Endothelial cell of umbilical vein (primary cell): ENCODE measurements around the gene RAMACL. TPM values are rescaled to one million over a fixed set of nuclear protein-coding genes. Genes with fewer than 3 reads are reported as not detected.
A peak's percentile ranks its signal among the peaks of the same experiment; 100 is the strongest.

Experiments used
- BruUV-seq: library from RNA; stranded (reverse); fragments of 400-500 nt; replicated peaks from 2 replicates; lab custom pipeline; 2021; lab: Mats Ljungman, UMichigan
- CTCF ChIA-PET: fragments of 300-600, 350-600 bp; sonication (Branson Sonifier 250); formaldehyde crosslinking; loops from one replicate; lab custom pipeline; 2021; ENCODE audit warnings: antibody characterized with exemption, inconsistent platforms; lab: Charles Lee
- POLR2A ChIA-PET: fragments of 300-600, 350-600 bp; sonication (Branson Sonifier 250); formaldehyde crosslinking; loops from one replicate; lab custom pipeline; 2021; ENCODE audit warnings: antibody characterized with exemption, inconsistent platforms; lab: Charles Lee
- DNase-seq: peaks from one replicate; pipeline ENCODE4 v3.0.0-alpha.2; 2011; ENCODE audit warnings: low read depth, low spot score
- FAIRE-seq: peaks from 2 replicates; lab custom pipeline; 2011; peaks lifted over from hg19 to GRCh38; lab: Jason Lieb, UNC
- H2AFZ ChIP-seq: 2 replicates; pipeline ENCODE4 v1.6.0; 2012; ENCODE audit warnings: low read depth, low read length, control low read depth, inconsistent platforms
- H3K27ac ChIP-seq: 2 replicates; pipeline ENCODE4 v1.5.1; 2011; ENCODE audit warnings: low read depth, mild to moderate bottlenecking, control low read depth, low read length, moderate library complexity; ENCODE audit not compliant: insufficient read depth
- H3K27me3 ChIP-seq, 2 experiments: 2 replicates each; pipeline versions ENCODE4 v1.6.0 to v1.6.1; 2011; ENCODE audit warnings: low read length in 2 of 2, mixed read lengths in 1 of 2; ENCODE audit not compliant: control insufficient read depth in 2 of 2, insufficient read depth in 2 of 2
- H3K36me3 ChIP-seq, 2 experiments: 2 replicates in 1 of 2; 3 replicates in 1 of 2; pipeline ENCODE4 v1.5.1; 2011; ENCODE audit warnings: low read length in 2 of 2, mild to moderate bottlenecking in 1 of 2, moderate library complexity in 1 of 2; ENCODE audit not compliant: control insufficient read depth in 2 of 2, insufficient read depth in 2 of 2; ENCODE audit errors: extremely low read depth in 1 of 2
- H3K4me1 ChIP-seq: 3 replicates; pipeline ENCODE4 v1.5.1; 2011; ENCODE audit warnings: mild to moderate bottlenecking, low read length; ENCODE audit not compliant: control insufficient read depth, insufficient read depth; ENCODE audit errors: extremely low read depth
- H3K4me2 ChIP-seq: 2 replicates; pipeline ENCODE4 v1.6.1; 2011; ENCODE audit warnings: low read length, control low read depth, mixed read lengths; ENCODE audit not compliant: insufficient read depth
- H3K4me3 ChIP-seq, 3 experiments: fragments of 200-600 bp in 1 of 3; sonication (generic), shearing (Covaris generic) in 1 of 3; replicated peaks in 1 of 3; 2 replicates each; pipeline ENCODE4 v1.5.1; 2011 to 2016; ENCODE audit warnings: control low read depth in 3 of 3, low read length in 3 of 3, mild to moderate bottlenecking in 2 of 3, inconsistent platforms in 1 of 3, low read depth in 1 of 3, moderate library complexity in 1 of 3; ENCODE audit not compliant: insufficient read depth in 1 of 3
- H3K79me2 ChIP-seq: 2 replicates; pipeline ENCODE4 v1.6.0; 2012; ENCODE audit warnings: low read length, inconsistent platforms; ENCODE audit not compliant: control insufficient read depth, insufficient read depth
- H3K9ac ChIP-seq: replicated peaks from 2 replicates; pipeline ENCODE3; 2011; ENCODE audit warnings: low read length, control low read depth; ENCODE audit not compliant: insufficient read depth; ENCODE audit errors: extremely low read depth
- H3K9me1 ChIP-seq: replicated peaks from 3 replicates; pipeline ENCODE4 v1.6.0; 2011; ENCODE audit warnings: mild to moderate bottlenecking, low read length; ENCODE audit not compliant: control insufficient read depth, insufficient read depth; ENCODE audit errors: extremely low read depth
- H3K9me3 ChIP-seq: replicated peaks from 2 replicates; pipeline ENCODE4 v1.5.1; 2012; ENCODE audit warnings: low read length, inconsistent platforms; ENCODE audit not compliant: control insufficient read depth, insufficient read depth
- H4K20me1 ChIP-seq: replicated peaks from 2 replicates; pipeline ENCODE3; 2011; ENCODE audit warnings: mild to moderate bottlenecking, low read length; ENCODE audit not compliant: control insufficient read depth, insufficient read depth; ENCODE audit errors: extremely low read depth
- EZH2 ChIP-seq: IDR thresholded peaks from 2 replicates; pipeline ENCODE4 v1.6.1; 2012; ENCODE audit warnings: borderline replicate concordance, low read depth, mild to moderate bottlenecking, moderate library complexity, low read length, inconsistent platforms; ENCODE audit not compliant: severe bottlenecking
- FOS ChIP-seq: IDR thresholded peaks from 2 replicates; pipeline ENCODE4 v1.6.1; 2011; ENCODE audit warnings: mild to moderate bottlenecking, low read length, moderate library complexity, borderline replicate concordance; ENCODE audit not compliant: insufficient read depth
- MYC ChIP-seq: IDR thresholded peaks from one replicate; pipeline ENCODE4 v1.6.1; 2011; ENCODE audit warnings: mild to moderate bottlenecking, low read depth, low read length
- dilution Hi-C: fragments of 300-500 bp; cut with MboI; formaldehyde crosslinking; loops from one replicate; pipeline ENCODE4 v1.15.0; 2019; ENCODE audit warnings: low sequenced_read_pairs; ENCODE audit not compliant: extremely low pct_ligation_motif_present
- intact Hi-C: fragments of 100-400 bp; cut with micrococcal nuclease; formaldehyde crosslinking; loops from one replicate; pipeline ENCODE4 v1.10.0; 2022
- polyA plus RNA-seq, 4 experiments: library from polyadenylated mRNA; depleted of rRNA in 3 of 4; stranded (reverse) in 3 of 4; unstranded in 1 of 4; fragments of >200 nt; gene quantifications; 2 replicates each; pipeline versions ENCODE4 v1.2.1 to v1.2.3, GENCODE V29; 2011 to 2012; ENCODE audit warnings: missing spikeins in 1 of 4
- total RNA-seq: library from RNA; stranded (reverse); gene quantifications from 2 replicates; pipeline ENCODE4 v1.2.3, GENCODE V29; 2021

Gene RAMACL
- total and polyA plus RNA-seq, 2 donors (not counting 3 experiments of a cell fraction or from before 2014, with no cell fraction given): 0.17 to 5.3 TPM

DNA sequence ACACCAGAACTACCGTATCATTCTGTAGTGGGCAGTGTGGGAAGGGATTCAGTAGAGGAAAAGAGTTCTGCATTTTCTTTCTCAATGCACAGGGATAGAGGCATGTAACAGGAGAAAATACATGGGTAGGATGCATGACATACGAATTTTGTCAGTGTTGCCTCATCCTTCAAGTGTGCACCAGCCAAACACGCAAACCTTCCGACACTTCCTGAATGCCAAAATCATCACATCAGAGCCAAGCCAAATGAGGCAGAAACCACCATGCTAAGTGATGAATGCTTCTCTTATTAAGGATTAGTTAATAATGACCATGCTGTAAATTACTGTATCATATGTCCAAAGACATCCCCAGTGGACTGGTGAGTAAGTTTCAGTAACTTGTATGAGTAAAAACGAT, 27.3 kb downstream of the RAMACL start:
- FAIRE-seq (no peak), DNase-seq (no peak)
- intact Hi-C loops: no loop called here
- Histone ChIP-seq H3K79me2 (peaks cover 10% of the 10 kb centered on the region), H3K27ac (no peak overlapping the region), H3K4me3 (no peak overlapping the region), H3K4me2 (no peak overlapping the region), H3K9ac (no peak overlapping the region), H3K9me1 (no peaks in the 10 kb centered on the region), H3K9me3 (no peaks in the 10 kb centered on the region), H3K27me3 (no peaks in the 10 kb centered on the region), H4K20me1 (no peaks in the 10 kb centered on the region), H2AFZ (no peak overlapping the region), H3K36me3 (no peaks in the 10 kb centered on the region), H3K4me1 (peaks cover 36% of the 10 kb centered on the region)
- POLR2A ChIA-PET: no interaction called here
- dilution Hi-C loops: no loop called here
- CTCF ChIA-PET: interaction anchor here (1.3 kb wide), 1 partner anchor 30 kb away, joined by 3 read pairs; no protein-coding TSS in a partner anchor
- no peak for TF ChIP-seq EZH2
- BruUV-seq: no TSS peak

DNA sequence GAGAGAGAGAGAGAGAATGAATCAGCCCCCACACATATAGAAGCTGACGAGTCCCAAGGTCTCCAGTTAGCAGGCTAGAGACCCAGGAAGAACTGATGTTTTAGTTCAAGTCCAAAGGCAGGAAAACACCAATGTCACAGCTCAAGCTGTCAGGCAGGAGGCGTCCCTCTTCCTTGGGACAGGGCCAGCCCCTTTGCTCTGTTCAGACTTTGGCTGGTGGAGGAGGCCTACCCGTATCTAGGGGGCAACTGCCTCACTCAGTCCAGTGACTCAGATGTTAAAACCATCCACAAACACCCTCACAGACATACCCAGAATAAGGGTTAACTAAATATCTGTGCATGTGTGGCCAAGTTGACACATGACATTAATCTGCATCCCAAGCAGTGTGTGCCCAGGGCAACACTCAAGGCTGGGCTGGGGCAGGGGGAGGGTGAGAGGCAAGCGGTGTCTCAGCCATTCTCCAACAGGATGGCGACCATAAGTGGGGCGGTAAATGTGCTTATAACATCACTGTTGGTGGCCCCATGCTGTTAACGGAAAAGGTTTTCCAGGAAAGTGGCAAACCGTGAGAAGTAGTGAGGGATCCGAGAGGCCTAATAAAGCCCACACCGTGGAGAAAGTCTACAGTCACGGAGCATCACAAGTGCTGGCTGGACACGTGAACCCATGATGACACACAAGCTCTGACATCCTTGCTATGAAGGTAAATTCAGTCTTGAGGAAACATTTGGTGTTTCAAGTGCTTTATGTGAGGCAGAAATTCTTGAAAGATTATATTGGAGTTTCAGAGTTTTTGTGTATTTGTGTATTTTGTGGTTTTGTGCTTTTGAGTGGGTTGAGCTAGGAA, 28.1 kb downstream of the RAMACL start:
- dilution Hi-C loops: no loop called here
- Histone ChIP-seq H3K9me3 (no peaks in the 10 kb centered on the region), H2AFZ (no peak overlapping the region), H3K9me1 (no peaks in the 10 kb centered on the region), H4K20me1 (no peaks in the 10 kb centered on the region), H3K4me1 (peaks cover 32% of the 10 kb centered on the region), H3K79me2 (peaks cover 10% of the 10 kb centered on the region), H3K36me3 (no peaks in the 10 kb centered on the region), H3K9ac (no peak overlapping the region), H3K4me2 (no peak overlapping the region), H3K27me3 (no peaks in the 10 kb centered on the region), H3K4me3 (no peak overlapping the region), H3K27ac (peak overlapping the region; percentile 6)
- CTCF ChIA-PET: interaction anchor here (1.3 to 2.0 kb wide), 2 partner anchors 31 to 432 kb away, joined by 3 to 4 read pairs; no protein-coding TSS in a partner anchor
- TF ChIP-seq FOS (no peak), MYC (no peak)
- FAIRE-seq: no peak
- DNase-seq: no peak
- POLR2A ChIA-PET: interaction anchor here (0.8 kb wide), 1 partner anchor 82 kb away, joined by 4 read pairs; no protein-coding TSS in a partner anchor
- no TSS peak for BruUV-seq
- intact Hi-C loops: no loop called here
